GM12865 (cell line): Measurements from ENCODE around the gene PAN2.
"Not testable (repeated sequence)": the region's sequence is repeated elsewhere in the genome, so short reads cannot be mapped to it uniquely, and the experiment has no call there.

Source experiments
- DNase-seq: peaks from one replicate; pipeline ENCODE4 v3.0.0; 2010; ENCODE audit warnings: low read depth
- H3K4me3 ChIP-seq: 2 replicates; pipeline ENCODE4 v1.5.1; 2011; ENCODE audit warnings: mild to moderate bottlenecking, low read depth, low read length, control low read depth
- CTCF ChIP-seq: IDR thresholded peaks from 2 replicates; pipeline ENCODE4 v1.5.1; 2011; ENCODE audit warnings: low read length, control low read depth, low read depth, inconsistent platforms; ENCODE audit not compliant: insufficient read depth; ENCODE audit errors: missing control alignments

Gene PAN2

GRCh38 chr12:56282030-56282429 is 51.8 kb downstream of the PAN2 start:
- TF ChIP-seq CTCF, result no peak
- no peak for DNase-seq

GRCh38 chr12:56280849-56281248 is 53.0 kb downstream of the PAN2 start:
- TF ChIP-seq CTCF, result no peak
- H3K4me3 ChIP-seq, result no peak overlapping the region
- no peak for DNase-seq

More at GRCh38 chr12:56282030-56282429, 51.8 kb downstream of the PAN2 start:
- no peak overlapping the region for H3K4me3 ChIP-seq

GRCh38 chr12:56278905-56279304 is 54.9 kb downstream of the PAN2 start:
- DNase-seq, result no peak
- no peak overlapping the region for H3K4me3 ChIP-seq
- no peak for TF ChIP-seq CTCF

- no peak for DNase-seq
- no peak overlapping the region for H3K4me3 ChIP-seq
- TF ChIP-seq CTCF, result no peak
These were observed 59.5 kb downstream of the PAN2 start for GRCh38 chr12:56274299-56274698.

- DNase-seq, H3K4me3 ChIP-seq: not testable (repeated sequence)
These were observed 61.3 kb downstream of the PAN2 start for GRCh38 chr12:56272468-56272867.

GRCh38 chr12:56271031-56271430 is 62.8 kb downstream of the PAN2 start:
- H3K4me3 ChIP-seq, result no peak overlapping the region
- TF ChIP-seq CTCF, result peak; percentile 25
- DNase-seq, result peak; percentile 26

GRCh38 chr12:56267443-56268071 is 66.2 kb downstream of the PAN2 start:
- H3K4me3 ChIP-seq, result peak overlapping the region; percentile 65
- no peak for TF ChIP-seq CTCF
- peak; percentile 21 for DNase-seq
